ENCODE measurements around the gene RARG. TPM values are rescaled to one million over a fixed set of nuclear protein-coding genes. Genes with fewer than 3 reads are reported as not detected.

The RARG gene
- total RNA-seq, 1 experiment from 2014 or later = 62.0 TPM

GRCh38 chr12:53231671-53231920, 413 bp downstream of the RARG start:
- H3K36me3 ChIP-seq (ENCODE audit: low read depth, low read length) = no peaks in the 10 kb centered on the region; the same call in 1 of the 2 replicates
- H3K4me1 ChIP-seq (ENCODE audit: insufficient read depth, low read length) = peaks cover 46% of the 10 kb centered on the region
- peaks cover 42% of the 10 kb centered on the region for H3K79me2 ChIP-seq (ENCODE audit: low read length)
- H3F3A ChIP-seq (ENCODE audit: low read length, unreplicated experiment) = peaks cover 3% of the 10 kb centered on the region
- no peaks in the 10 kb centered on the region for H4K20me1 ChIP-seq (ENCODE audit: low read length)
- H3K27me3 ChIP-seq (ENCODE audit: low read length) = no peaks in the 10 kb centered on the region
- DNase-seq (no peak), ATAC-seq (no peak)
- H3K9me3 ChIP-seq (ENCODE audit: low read length) = no peaks in the 10 kb centered on the region
- H3K4me3 ChIP-seq (ENCODE audit: low read length) = peak overlapping the region; percentile 76
- peak overlapping the region; percentile 55; the same call in 1 of the 2 replicates for H2AFZ ChIP-seq (ENCODE audit: low read length)
- no peak for TF ChIP-seq CTCF (conservative IDR thresholded peaks at IDR 0.05; ENCODE audit: low read depth, low read length)
- TF ChIP-seq EZH2phosphoT487 (IDR thresholded peaks at IDR 0.05; ENCODE audit: borderline replicate concordance, low read length) = no peak
- TF ChIP-seq EZH2 (IDR thresholded peaks at IDR 0.05; ENCODE audit: low read length, unreplicated experiment) = no peak
- ChIA-PET POLR2A (ENCODE audit: unreplicated experiment) (no interaction called here), CTCF (interaction anchor here (0.6 kb wide), 1 partner anchor 270 kb away, joined by 3 read pairs; the partner anchor contains the start of gene TARBP2)
- peak overlapping the region; percentile 69 for H3K27ac ChIP-seq (ENCODE audit: low read length)
- H3K9ac ChIP-seq (ENCODE audit: low read length) = peak overlapping the region; percentile 76
- BruUV-seq (replicated peaks) = no TSS peak
- H3K9me2 ChIP-seq (replicated peaks; ENCODE audit: low read length) = no peaks in the 10 kb centered on the region
- H3K4me2 ChIP-seq (ENCODE audit: low read length) = peak overlapping the region; percentile 93
- intact Hi-C loops (cut with micrococcal nuclease) = no loop called here

- Histone ChIP-seq H3K4me2 (ENCODE audit: low read length) (peak overlapping the region; percentile 93), H4K20me1 (ENCODE audit: low read length) (no peaks in the 10 kb centered on the region), H3K79me2 (ENCODE audit: low read length) (peaks cover 42% of the 10 kb centered on the region), H3K9me3 (ENCODE audit: low read length) (no peaks in the 10 kb centered on the region), H3K36me3 (ENCODE audit: low read depth, low read length) (no peaks in the 10 kb centered on the region; the same call in 1 of the 2 replicates), H3K27me3 (ENCODE audit: low read length) (no peaks in the 10 kb centered on the region), H3K9me2 (replicated peaks; ENCODE audit: low read length) (no peaks in the 10 kb centered on the region), H3K4me3 (ENCODE audit: low read length) (peak overlapping the region; percentile 76), H3K9ac (ENCODE audit: low read length) (peak overlapping the region; percentile 48), H3K4me1 (ENCODE audit: insufficient read depth, low read length) (peaks cover 50% of the 10 kb centered on the region), H3F3A (ENCODE audit: low read length, unreplicated experiment) (peaks cover 3% of the 10 kb centered on the region), H2AFZ (ENCODE audit: low read length) (no peak overlapping the region), H3K27ac (ENCODE audit: low read length) (peak overlapping the region; percentile 67)
- ChIA-PET CTCF (no interaction called here), POLR2A (ENCODE audit: unreplicated experiment) (no interaction called here)
- TF ChIP-seq EZH2phosphoT487 (IDR thresholded peaks at IDR 0.05; ENCODE audit: borderline replicate concordance, low read length) (no peak), CTCF (conservative IDR thresholded peaks at IDR 0.05; ENCODE audit: low read depth, low read length) (no peak), EZH2 (IDR thresholded peaks at IDR 0.05; ENCODE audit: low read length, unreplicated experiment) (no peak)
- ATAC-seq (peak; percentile 11), DNase-seq (peak; percentile 90)
- no TSS peak for BruUV-seq (replicated peaks)
- intact Hi-C loops (cut with micrococcal nuclease) = no loop called here
Observed at GRCh38 chr12:53230108-53230845, 1.7 kb downstream of the RARG start.

GRCh38 chr12:53229454-53229853, 2.6 kb downstream of the RARG start:
- Histone ChIP-seq H3K27ac (ENCODE audit: low read length) (peak overlapping the region; percentile 67), H3K9me2 (replicated peaks; ENCODE audit: low read length) (no peaks in the 10 kb centered on the region), H3K79me2 (ENCODE audit: low read length) (peaks cover 42% of the 10 kb centered on the region), H3K9me3 (ENCODE audit: low read length) (no peaks in the 10 kb centered on the region), H3K27me3 (ENCODE audit: low read length) (no peaks in the 10 kb centered on the region), H3K4me3 (ENCODE audit: low read length) (peak overlapping the region; percentile 16; the same call in 1 of the 2 replicates), H3K4me1 (ENCODE audit: insufficient read depth, low read length) (peaks cover 59% of the 10 kb centered on the region), H4K20me1 (ENCODE audit: low read length) (no peaks in the 10 kb centered on the region), H3K36me3 (ENCODE audit: low read depth, low read length) (no peaks in the 10 kb centered on the region; the same call in 1 of the 2 replicates), H3F3A (ENCODE audit: low read length, unreplicated experiment) (peaks cover 3% of the 10 kb centered on the region), H3K4me2 (ENCODE audit: low read length) (peak overlapping the region; percentile 93), H2AFZ (ENCODE audit: low read length) (no peak overlapping the region), H3K9ac (ENCODE audit: low read length) (0 out of 2 replicates have a peak overlapping the region, but pooled peaks have one; percentile 48)
- TF ChIP-seq EZH2 (IDR thresholded peaks at IDR 0.05; ENCODE audit: low read length, unreplicated experiment) = no peak
- no peak for TF ChIP-seq EZH2phosphoT487 (IDR thresholded peaks at IDR 0.05; ENCODE audit: borderline replicate concordance, low read length)
- no peak for TF ChIP-seq CTCF (conservative IDR thresholded peaks at IDR 0.05; ENCODE audit: low read depth, low read length)
- ATAC-seq (no peak), DNase-seq (no peak)
- ChIA-PET POLR2A (ENCODE audit: unreplicated experiment) (no interaction called here), CTCF (no interaction called here)
- no TSS peak for BruUV-seq (replicated peaks)
- intact Hi-C loops (cut with micrococcal nuclease) = no loop called here

All from PC-3 (cell line).